Head of caudate nucleus (tissue), 42 donors: ENCODE results near the gene PAPPA.

ENCODE experiments used
- DNase-seq, 42 donors: peaks; one replicate each; pipeline versions ENCODE4 v3.0.0 to v3.0.0-alpha.2; 2020 to 2021; ENCODE audit warnings: mixed read lengths in 7 of 42
- intact Hi-C: fragments of 100-400 bp; cut with DNase I; formaldehyde crosslinking; loops from one replicate; pipeline ENCODE4 v1.15.0; 2022

PAPPA gene

GRCh38 chr9:116387934-116388698, 234.5 kb downstream of the PAPPA start:
- intact Hi-C loops: no loop called here
- no peak for DNase-seq

- DNase-seq: no peak
- intact Hi-C loops: no loop called here
Measured at GRCh38 chr9:116389541-116390302, 236.1 kb downstream of the PAPPA start.

DNA sequence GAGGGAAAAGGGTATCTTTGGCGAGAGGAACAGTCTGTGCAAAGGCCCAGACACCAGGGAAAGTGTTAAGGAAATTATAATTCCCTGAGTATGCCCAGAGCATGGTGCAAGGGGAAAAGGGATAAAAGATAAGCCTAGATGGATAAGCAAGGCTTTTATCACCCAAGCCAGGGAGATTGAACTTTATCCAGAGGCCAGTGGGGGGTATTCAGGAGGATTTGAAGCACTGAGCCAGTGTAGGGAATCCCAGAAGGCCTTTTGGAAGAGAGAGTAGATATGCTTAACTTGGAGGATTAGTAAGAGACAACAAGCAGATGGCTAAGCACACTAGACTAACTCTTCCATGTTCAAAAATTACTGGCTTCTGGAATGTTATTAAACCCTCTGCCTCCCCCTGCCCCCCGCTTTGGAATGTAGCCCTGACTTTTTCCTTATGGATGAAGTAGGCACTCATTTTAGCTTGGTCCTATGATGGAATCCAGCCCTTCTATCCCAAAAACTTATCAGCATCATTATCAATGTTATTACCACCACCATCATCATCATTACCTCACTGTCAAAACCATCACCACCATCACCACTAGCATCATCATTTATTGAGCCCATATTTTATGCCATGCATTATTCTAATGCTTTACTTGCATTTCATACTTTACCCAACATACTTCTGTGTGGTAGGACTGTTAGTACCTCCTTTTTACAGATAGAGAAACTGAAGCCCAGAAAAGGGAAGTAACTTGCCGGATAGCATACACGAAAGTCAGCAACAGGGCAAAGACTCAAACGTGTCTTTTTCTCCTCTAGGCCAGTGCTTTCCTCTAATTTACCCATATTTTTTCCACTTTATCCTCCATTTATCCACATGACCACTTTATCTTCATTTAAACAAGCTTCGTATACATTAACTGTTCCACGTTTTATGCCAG, 237.0 kb downstream of the PAPPA start:
- intact Hi-C loops: no loop called here
- no peak for DNase-seq

GRCh38 chr9:116391306-116391900, 237.8 kb downstream of the PAPPA start:
- intact Hi-C loops: no loop called here
- no peak for DNase-seq

- no peak for DNase-seq
- intact Hi-C loops: no loop called here
Measured at GRCh38 chr9:116393198-116393597, 239.6 kb downstream of the PAPPA start.

DNA sequence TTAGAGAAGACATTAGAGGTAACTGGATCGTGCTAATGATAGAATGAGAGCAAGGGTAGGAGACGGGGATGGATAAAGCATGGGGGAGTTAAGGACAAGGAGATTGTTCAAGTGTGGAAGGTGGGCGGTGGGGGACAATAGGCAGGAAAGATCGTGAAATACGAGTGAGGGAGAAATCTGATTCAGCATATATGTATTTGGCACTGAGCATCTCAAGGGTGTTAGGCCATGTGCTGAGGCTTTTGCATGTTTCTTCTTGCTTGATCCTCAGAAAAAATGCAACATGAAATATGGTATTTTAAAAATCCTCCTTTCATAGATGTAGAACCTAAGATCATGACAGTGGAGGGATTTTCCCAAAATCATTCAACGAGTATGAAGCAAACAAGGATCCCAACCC, 240.5 kb downstream of the PAPPA start:
- intact Hi-C loops: no loop called here
- DNase-seq: no peak

DNA sequence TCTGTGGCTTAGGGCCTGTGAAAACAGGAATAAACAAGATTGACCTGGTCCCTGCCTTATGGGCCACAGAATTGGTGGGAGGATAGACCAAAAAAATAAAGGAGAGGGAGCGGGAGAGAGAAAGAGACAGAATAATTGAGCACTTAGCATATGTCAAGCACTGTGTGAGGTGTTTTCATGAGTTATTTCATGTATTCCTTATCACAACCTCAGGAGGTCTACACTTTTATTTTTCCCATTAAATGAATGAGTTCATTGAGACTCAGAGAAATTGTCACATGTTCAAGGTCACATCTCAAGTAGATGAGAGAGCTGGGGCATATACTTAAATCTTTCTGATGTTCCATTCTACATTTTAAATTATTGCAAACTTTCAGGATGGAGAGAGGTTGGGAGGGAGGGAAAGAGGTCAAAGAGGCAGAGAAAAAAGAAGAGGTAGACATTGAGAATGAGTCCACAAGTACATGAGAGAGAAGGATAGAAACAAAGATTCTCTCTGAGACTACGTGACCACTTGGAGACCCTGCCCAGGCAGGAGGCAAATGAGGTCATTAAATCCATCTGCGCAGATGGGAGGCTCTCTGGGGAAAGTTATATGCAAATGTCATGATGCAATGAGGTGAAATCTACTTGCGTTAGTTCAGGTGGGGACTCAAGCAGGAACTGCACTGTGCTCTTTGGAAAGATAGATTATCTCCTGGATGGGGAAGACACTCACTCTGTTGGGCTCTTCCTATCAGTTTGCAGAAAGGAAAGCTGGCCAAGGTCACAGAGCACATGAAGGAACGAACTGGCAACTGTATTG, 241.5 kb downstream of the PAPPA start:
- no peak for DNase-seq
- intact Hi-C loops: no loop called here

DNA sequence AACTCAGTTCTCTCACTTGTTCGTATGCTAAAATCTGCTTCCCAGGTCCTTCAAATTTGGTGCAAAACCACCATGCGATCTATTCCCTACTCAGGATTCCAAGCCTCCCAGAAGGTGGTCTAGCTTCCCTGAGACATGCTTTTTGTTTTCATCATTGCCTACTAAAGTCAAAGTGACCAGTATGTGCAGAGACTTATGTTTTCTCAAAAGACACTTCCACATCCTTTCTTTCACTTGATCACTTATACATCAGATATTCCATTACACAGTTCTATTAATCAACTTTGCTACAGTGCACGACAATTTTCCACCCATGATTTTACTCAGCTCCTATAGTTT, 242.1 kb downstream of the PAPPA start:
- no peak for DNase-seq
- intact Hi-C loops: no loop called here

DNA sequence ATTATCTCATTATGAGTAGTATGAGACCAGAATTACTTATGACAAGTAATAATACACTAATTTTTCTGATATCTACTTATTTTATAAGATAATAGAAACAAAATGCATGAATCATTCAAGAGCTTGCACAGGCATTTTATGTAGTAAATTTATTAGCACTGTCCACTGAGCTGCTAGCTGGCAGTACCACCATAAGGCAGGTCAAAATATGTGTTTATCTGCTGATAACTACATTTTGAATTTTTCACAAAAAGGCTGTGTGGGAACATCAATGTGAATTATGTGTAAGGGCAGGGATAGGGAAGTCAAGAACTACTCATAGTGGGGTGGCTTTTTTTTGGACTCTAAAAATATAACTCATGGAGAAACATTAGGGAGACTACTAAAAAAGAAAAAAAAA, 249.6 kb downstream of the PAPPA start:
- intact Hi-C loops: no loop called here
- DNase-seq: no peak

- intact Hi-C loops: no loop called here
- no peak for DNase-seq
Measured at GRCh38 chr9:116404228-116404627, 250.6 kb downstream of the PAPPA start.

- DNase-seq: no peak
- intact Hi-C loops: no loop called here
Measured at GRCh38 chr9:116405321-116405720, 251.7 kb downstream of the PAPPA start.

- intact Hi-C loops: no loop called here
- DNase-seq: no peak
Measured at GRCh38 chr9:116406469-116406868, 252.9 kb downstream of the PAPPA start.

GRCh38 chr9:116409129-116409528, 255.5 kb downstream of the PAPPA start:
- intact Hi-C loops: no loop called here
- no peak for DNase-seq

DNA sequence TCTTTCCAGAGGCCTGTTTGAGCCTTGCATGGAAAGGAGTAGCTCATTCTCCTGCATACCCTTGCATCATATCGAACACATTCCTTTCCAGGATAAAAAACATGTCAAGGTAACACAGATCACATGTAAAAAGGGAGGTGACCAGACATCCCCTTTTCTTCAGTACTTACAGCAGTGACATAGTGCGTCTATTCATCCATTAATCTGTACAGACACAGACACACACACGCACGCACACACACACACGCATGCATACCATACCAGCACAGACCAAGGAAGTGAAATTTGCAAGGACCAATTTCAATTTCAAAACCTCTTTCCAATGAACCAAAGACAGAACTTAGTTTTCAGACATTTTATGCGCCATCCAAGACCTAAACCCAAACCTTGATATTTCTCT, 256.0 kb downstream of the PAPPA start:
- no peak for DNase-seq
- intact Hi-C loops: no loop called here

DNA sequence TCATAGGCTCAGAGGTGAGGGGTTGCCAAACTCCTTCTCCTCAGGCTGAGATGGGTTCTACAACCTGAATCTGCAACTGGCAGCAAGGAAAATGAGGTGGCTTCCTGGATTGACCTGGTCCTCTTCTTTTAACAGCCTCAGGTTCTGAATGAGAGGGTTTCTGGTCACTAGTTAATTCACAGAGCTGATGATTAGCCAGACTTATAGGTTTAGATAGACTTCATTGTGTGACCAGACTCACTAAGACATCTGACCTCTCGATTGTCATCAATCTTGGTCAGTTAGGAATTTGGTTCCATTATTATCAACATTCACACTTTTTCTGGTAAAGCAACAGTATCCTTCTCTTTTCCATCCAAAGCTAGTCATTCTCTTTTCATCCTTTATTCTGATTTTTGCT, 257.9 kb downstream of the PAPPA start:
- intact Hi-C loops: no loop called here

GRCh38 chr9:116414374-116414773, 260.8 kb downstream of the PAPPA start:
- intact Hi-C loops: no loop called here
- no peak for DNase-seq

More for the DNA sequence above, 257.9 kb downstream of the PAPPA start:
- no peak for DNase-seq

GRCh38 chr9:116416421-116416820, 262.8 kb downstream of the PAPPA start:
- no peak for DNase-seq

DNA sequence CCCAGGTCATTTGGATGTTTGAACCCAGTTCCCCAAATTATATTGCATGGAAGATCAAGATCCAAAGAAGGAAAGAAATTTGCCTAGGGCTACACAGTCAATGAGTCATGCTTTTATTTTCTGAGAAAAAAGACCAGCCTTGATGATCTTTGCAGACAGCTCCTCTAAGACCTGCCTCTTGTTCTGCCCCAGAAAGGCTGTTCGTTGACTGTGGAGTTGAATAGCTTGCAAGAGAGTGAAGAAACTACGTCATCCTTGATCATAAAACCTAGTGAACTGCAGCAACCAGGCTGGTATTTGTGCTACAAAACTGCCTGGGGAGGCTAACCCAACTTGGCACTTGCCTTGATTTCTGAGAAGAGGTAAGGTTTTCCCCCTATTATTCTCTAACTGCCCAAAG, 263.9 kb downstream of the PAPPA start:
- intact Hi-C loops: no loop called here
- no peak for DNase-seq

More at GRCh38 chr9:116416421-116416820, 262.8 kb downstream of the PAPPA start:
- intact Hi-C loops: no loop called here

DNA sequence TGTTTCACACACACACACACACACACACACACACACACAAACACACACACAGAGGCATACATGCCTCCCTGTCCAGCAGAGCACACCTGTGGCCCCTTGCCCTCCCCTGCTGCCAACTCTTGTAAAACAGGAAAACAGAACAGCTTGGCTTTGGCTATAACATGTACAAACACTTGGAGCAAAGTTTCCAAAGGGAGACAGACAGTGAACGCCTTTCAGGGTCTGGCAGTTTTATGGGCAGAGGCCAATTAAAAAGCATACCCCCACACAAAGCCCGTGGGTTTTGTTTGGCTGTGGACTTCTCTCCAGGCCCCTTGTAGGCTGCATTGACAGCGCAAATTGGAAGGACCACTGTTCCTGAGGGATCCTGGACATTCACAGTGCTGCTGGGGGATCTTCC, 265.6 kb downstream of the PAPPA start:
- intact Hi-C loops: no loop called here
- DNase-seq: no peak
